Duodenal mucosa (tissue), 2 donors: ENCODE results near the gene CUL5.

ENCODE experiments used
- H3K27ac ChIP-seq: one replicate; pipeline ENCODE4 v1.7.0; 2013; ENCODE audit warnings: low read depth, low read length
- H3K27me3 ChIP-seq, 2 donors: one replicate each; pipeline ENCODE4 v1.7.0; 2013; ENCODE audit warnings: low read length in 2 of 2, control low read depth in 1 of 2; ENCODE audit not compliant: insufficient read depth in 2 of 2, control insufficient read depth in 1 of 2
- H3K36me3 ChIP-seq, 2 donors: one replicate each; pipeline ENCODE4 v1.7.0; 2013; ENCODE audit warnings: low read length in 2 of 2, control low read depth in 1 of 2; ENCODE audit not compliant: insufficient read depth in 2 of 2, control insufficient read depth in 1 of 2
- H3K4me1 ChIP-seq, 2 donors: one replicate each; pipeline ENCODE4 v1.7.0; 2013; ENCODE audit warnings: low read length in 2 of 2, control low read depth in 1 of 2; ENCODE audit not compliant: insufficient read depth in 2 of 2, control insufficient read depth in 1 of 2
- H3K4me3 ChIP-seq, 2 donors: one replicate each; pipeline ENCODE4 v1.7.0; 2013; ENCODE audit warnings: low read length in 2 of 2, low read depth in 1 of 2
- H3K9ac ChIP-seq, 2 donors: one replicate each; pipeline ENCODE4 v1.7.0; 2013; ENCODE audit warnings: low read length in 2 of 2, low read depth in 1 of 2
- H3K9me3 ChIP-seq, 2 donors: one replicate each; pipeline ENCODE4 v1.7.0; 2013; ENCODE audit warnings: low read length in 2 of 2, control low read depth in 1 of 2; ENCODE audit not compliant: control insufficient read depth in 1 of 2

CUL5 gene

GRCh38 chr11:107996006-107996776 lies 12.5 kb upstream of the CUL5 start:
- Histone ChIP-seq H3K9me3 (no peaks in the 10 kb centered on the region), H3K27me3 (no peaks in the 10 kb centered on the region), H3K9ac (no peak overlapping the region), H3K4me3 (no peak overlapping the region), H3K36me3 (no peaks in the 10 kb centered on the region), H3K27ac (no peak overlapping the region), H3K4me1 (no peaks in the 10 kb centered on the region)

GRCh38 chr11:107998761-107999160 lies 9.9 kb upstream of the CUL5 start:
- H3K27ac ChIP-seq = no peak overlapping the region
- H3K27me3 ChIP-seq = no peaks in the 10 kb centered on the region
- H3K36me3 ChIP-seq = no peaks in the 10 kb centered on the region
- no peaks in the 10 kb centered on the region for H3K4me1 ChIP-seq
- H3K4me3 ChIP-seq = no peak overlapping the region
- H3K9ac ChIP-seq = no peak overlapping the region
- H3K9me3 ChIP-seq = no peaks in the 10 kb centered on the region

DNA sequence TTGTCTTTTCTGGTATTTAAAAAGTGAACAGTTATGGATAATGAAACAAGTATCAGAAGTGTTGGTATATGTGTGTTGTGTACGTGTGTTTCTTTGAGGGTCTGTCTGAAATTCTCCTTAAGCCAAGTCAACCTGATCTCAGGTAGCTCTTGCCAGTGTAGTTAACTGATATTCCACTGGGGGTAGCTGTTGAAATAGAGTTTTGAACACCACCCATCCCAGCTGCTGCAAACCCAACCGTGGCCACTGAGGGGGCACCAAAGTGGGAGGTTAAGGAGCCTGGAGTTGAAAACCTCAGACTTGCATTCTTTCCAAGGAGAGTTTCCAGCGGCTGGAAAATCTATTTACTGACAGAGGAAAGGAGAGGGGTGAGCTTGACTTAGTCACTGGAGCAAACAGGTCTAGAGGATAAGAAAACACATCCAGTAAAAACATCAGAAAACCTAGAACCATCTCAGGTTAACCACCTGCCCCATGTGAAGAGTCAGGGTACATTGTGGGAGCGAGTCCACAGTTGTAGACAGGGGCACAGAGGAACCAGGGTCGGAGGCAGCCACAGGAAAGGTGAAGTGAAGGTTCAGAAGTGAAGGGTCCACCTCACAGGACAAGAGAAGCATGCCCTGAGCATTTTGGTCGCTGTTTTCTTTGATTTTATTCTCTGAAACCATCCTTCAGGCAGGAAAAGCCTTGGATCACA lies 8.8 kb upstream of the CUL5 start:
- Histone ChIP-seq H3K27me3 (no peaks in the 10 kb centered on the region), H3K9me3 (no peaks in the 10 kb centered on the region), H3K36me3 (no peaks in the 10 kb centered on the region), H3K9ac (no peak overlapping the region), H3K27ac (no peak overlapping the region), H3K4me3 (no peak overlapping the region), H3K4me1 (no peaks in the 10 kb centered on the region)

- Histone ChIP-seq H3K4me3 (no peak overlapping the region), H3K27me3 (no peaks in the 10 kb centered on the region), H3K9ac (no peak overlapping the region), H3K27ac (no peak overlapping the region), H3K36me3 (no peaks in the 10 kb centered on the region), H3K4me1 (no peaks in the 10 kb centered on the region), H3K9me3 (no peaks in the 10 kb centered on the region)
These were observed 6.2 kb upstream of the CUL5 start for GRCh38 chr11:108002476-108002875.

DNA sequence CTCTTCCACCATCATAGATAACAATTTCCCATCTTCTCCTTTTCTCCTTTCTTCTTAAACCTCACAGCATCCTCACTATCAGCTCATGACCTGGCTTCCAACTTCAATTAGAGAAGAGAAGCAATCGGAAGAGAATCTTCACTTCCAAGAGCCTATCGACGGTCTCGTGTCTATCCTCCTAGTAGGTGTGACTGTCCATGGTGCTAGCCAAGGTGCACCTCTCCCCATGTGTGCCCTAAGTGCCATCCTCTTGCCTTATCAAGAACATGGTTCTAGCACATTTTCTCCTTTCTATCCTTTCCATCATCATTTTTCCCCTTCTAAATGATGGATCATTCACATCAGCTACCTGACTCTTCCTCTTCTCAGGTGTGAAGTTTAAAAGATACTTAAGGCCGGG lies 5.1 kb upstream of the CUL5 start:
- H3K4me3 ChIP-seq = no peak overlapping the region
- H3K36me3 ChIP-seq = no peaks in the 10 kb centered on the region

DNA sequence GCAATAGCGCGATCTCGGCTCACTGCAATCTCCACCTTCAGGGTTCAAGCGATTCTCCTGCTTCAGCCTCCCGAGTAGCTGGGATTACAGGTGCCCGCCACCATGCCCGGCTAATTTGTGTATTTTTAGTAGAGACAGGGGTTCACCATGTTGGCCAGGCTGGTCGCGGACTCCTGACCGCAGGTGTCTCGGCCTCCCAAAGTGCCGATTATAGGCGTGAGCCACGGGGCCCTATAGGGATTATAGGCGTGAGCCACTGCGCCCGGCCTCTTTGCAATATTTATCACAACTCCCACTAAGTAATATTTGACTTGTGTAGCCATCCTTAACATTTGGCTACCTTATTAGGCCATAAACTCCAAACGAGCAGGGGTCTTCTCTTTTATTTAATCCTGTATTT lies 879 bp upstream of the CUL5 start:
- no peak overlapping the region for H3K4me3 ChIP-seq
- no peaks in the 10 kb centered on the region for H3K9me3 ChIP-seq
- H3K27ac ChIP-seq = no peak overlapping the region
- peaks cover 18 to 25% of the 10 kb centered on the region in 2 donors for H3K4me1 ChIP-seq
- no peaks in the 10 kb centered on the region for H3K36me3 ChIP-seq
- H3K9ac ChIP-seq = no peak overlapping the region
- no peaks in the 10 kb centered on the region for H3K27me3 ChIP-seq

More for the DNA sequence above, 5.1 kb upstream of the CUL5 start:
- Histone ChIP-seq H3K4me1 (peaks cover 0 to 3% of the 10 kb centered on the region in 2 donors), H3K9ac (no peak overlapping the region), H3K27ac (no peak overlapping the region), H3K27me3 (no peaks in the 10 kb centered on the region), H3K9me3 (no peaks in the 10 kb centered on the region)

DNA sequence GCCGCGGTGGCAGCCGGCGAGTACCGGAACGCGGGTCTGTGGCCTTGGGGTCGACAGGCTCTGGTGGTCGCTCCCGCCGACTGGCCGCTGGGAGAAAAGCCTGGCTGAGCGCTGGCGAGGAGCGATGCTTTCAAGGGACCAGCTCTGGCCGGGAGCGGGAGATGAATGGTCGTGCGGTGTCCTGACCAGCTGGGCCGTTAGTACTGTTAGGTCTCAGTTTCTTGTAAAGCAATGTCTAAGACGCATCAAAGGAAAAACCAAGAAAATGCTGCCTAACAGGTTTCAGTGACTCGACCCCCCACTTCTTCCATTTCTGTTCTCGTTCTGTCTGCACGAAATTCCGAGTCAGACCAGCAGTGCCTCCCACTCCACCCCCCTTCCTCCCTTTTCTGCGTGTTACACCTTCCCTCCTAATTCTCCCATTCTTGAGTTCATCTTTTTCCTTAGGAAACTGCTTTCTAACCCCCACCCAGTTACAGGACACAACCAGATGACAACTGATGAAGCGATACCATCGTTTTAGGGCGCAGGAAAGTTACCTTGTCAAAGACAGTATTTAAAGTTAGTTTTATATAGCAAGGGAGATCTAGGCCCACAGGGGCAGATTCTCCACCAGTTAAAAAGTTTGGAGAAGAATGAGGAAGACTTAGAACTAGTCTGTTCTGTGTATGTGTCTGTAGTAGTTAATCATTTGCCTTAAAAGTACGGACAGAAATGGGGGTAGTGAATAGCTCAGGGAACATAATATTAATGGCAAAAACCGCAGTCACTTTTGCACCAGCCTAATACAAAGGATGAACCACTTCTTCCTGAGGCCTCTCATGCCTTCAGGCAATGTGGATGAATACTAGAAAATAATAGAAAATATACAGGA lies 1.0 kb downstream of the CUL5 start:
- Histone ChIP-seq H3K4me3 (peak overlapping the region; percentile 99), H3K36me3 (no peaks in the 10 kb centered on the region), H3K27me3 (no peaks in the 10 kb centered on the region), H3K9ac (peak overlapping the region; percentile 98 to 100), H3K4me1 (peaks cover 18 to 32% of the 10 kb centered on the region in 2 donors), H3K9me3 (no peaks in the 10 kb centered on the region), H3K27ac (peak overlapping the region; percentile 92)

DNA sequence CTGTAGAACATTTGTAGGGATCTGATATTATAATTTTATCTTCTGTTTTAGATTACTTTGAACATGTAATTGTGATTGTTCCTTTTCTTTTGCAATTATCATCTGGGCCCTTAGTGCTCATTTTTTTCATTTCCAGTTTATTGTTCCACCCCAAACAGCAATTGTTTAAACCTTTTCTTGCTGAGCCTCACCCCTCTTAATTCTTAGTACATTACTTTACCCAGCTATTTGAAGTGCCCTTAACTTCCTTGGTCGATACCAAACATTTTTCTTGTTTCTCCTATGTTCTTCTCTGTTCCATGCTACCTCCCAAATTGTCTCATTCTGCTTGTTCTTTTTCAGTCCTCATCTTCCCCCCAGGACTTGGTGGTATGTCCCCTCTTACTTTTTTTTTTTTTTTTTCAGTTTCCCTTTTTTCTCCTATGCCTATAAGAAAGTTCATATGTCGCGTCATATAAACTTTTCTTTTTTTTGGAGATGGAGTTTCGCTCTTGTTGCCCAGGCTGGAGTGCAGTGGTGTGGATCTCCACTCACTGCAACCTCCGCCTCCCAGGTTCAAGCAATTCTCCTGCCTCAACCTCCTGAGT lies 3.5 kb downstream of the CUL5 start:
- Histone ChIP-seq H3K4me3 (no peak overlapping the region), H3K4me1 (peaks cover 18 to 32% of the 10 kb centered on the region in 2 donors), H3K27me3 (no peaks in the 10 kb centered on the region), H3K9me3 (no peaks in the 10 kb centered on the region), H3K36me3 (no peaks in the 10 kb centered on the region), H3K27ac (no peak overlapping the region), H3K9ac (no peak overlapping the region)

- Histone ChIP-seq H3K4me1 (peaks cover 0 to 17% of the 10 kb centered on the region in 2 donors), H3K9ac (no peak overlapping the region), H3K9me3 (no peaks in the 10 kb centered on the region), H3K27ac (no peak overlapping the region), H3K27me3 (no peaks in the 10 kb centered on the region), H3K36me3 (no peaks in the 10 kb centered on the region), H3K4me3 (no peak overlapping the region)
These were observed 7.9 kb downstream of the CUL5 start for GRCh38 chr11:108016647-108017046.
